ENCODE data around the gene RFLNA. TPM values are rescaled to one million over a fixed set of nuclear protein-coding genes. Genes with fewer than 3 reads are reported as not detected.

The RFLNA gene, protein sequence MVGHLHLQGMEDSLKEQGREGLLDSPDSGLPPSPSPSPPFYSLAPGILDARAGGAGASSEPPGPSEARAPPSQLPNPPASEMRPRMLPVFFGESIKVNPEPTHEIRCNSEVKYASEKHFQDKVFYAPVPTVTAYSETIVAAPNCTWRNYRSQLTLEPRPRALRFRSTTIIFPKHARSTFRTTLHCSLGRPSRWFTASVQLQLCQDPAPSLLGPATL
- polyA plus RNA-seq (2013), result 1.00 and 1.4 TPM in 2 replicates

- Histone ChIP-seq H3K27me3 (ENCODE audit: insufficient read depth, low read length) (peaks cover 5% of the 10 kb centered on the region), H3K4me3 (ENCODE audit: low read depth, low read length) (peak within 1 kb of the TSS; percentile 49), H4K91ac (ENCODE audit: low read depth, low read length) (peak within 1 kb of the TSS; percentile 8), H4K8ac (ENCODE audit: low read depth, low read length) (peak within 1 kb of the TSS; percentile 40), H3K14ac (ENCODE audit: low read length) (no peak within 1 kb of the TSS), H3K23ac (ENCODE audit: low read length) (no peak within 1 kb of the TSS), H2AK5ac (ENCODE audit: low read length) (no peak within 1 kb of the TSS), H3K4ac (ENCODE audit: low read depth, low read length) (no peak within 1 kb of the TSS), H3K18ac (ENCODE audit: low read length) (peak within 1 kb of the TSS; percentile 55), H2BK120ac (ENCODE audit: insufficient read depth, low read length, poor library complexity) (peak within 1 kb of the TSS; percentile 56), H3K9me3 (ENCODE audit: insufficient read depth, low read depth, low read length) (peaks cover 5% of the 10 kb centered on the region), H3K36me3 (ENCODE audit: control insufficient read depth in 1 of 2, insufficient read depth in 2 of 2, low read length in 2 of 2) (no peaks in the 10 kb centered on the region), H2BK12ac (ENCODE audit: low read length) (peak within 1 kb of the TSS; percentile 51), H3K9ac (ENCODE audit: low read length) (no peak within 1 kb of the TSS), H4K12ac (ENCODE audit: low read depth, low read length) (no peak within 1 kb of the TSS), H2BK5ac (ENCODE audit: low read depth, low read length, poor library complexity) (no peak within 1 kb of the TSS), H3K4me2 (ENCODE audit: low read length) (peak within 1 kb of the TSS; percentile 72), H2AFZ (ENCODE audit: insufficient read depth, low read length, poor library complexity) (peak within 1 kb of the TSS; percentile 10), H3K79me2 (ENCODE audit: control insufficient read depth, insufficient read depth, low read length, poor library complexity) (no peaks in the 10 kb centered on the region), H3K4me1 (ENCODE audit: control insufficient read depth in 1 of 2, insufficient read depth in 2 of 2, low read length in 2 of 2) (peaks cover 28 to 35% of the 10 kb centered on the region in 2 experiments), H3K27ac (ENCODE audit: low read depth, low read length) (peak within 1 kb of the TSS; percentile 54), H3K79me1 (ENCODE audit: low read length) (peaks cover 5% of the 10 kb centered on the region)
- WGBS (ENCODE audit: extremely low coverage, insufficient coverage, insufficient read length), result no CpG with 5 or more reads among the region's 66 CpGs
- peak in 1 of 2 donors; percentile 35 for DNase-seq
These were observed at the start of gene RFLNA for GRCh38 chr12:124294780-124295341. TSS of gene RFLNA (plus strand) at chr12:124295093. CDS start at chr12:124295430, 337 bp downstream.

GRCh38 chr12:124247331-124247730 lies 47.6 kb upstream of the RFLNA start:
- no peaks in the 10 kb centered on the region for H3K27me3 ChIP-seq (ENCODE audit: insufficient read depth, low read length)
- WGBS (ENCODE audit: extremely low coverage, insufficient coverage, insufficient read length), result no CpG with 5 or more reads among the region's 2 CpGs
- H3K4me2 ChIP-seq (ENCODE audit: low read length), result no peak overlapping the region
- no peak overlapping the region for H3K14ac ChIP-seq (ENCODE audit: low read length)
- no peak overlapping the region for H3K4me3 ChIP-seq (ENCODE audit: low read depth, low read length)
- no peak overlapping the region for H2AK5ac ChIP-seq (ENCODE audit: low read length)
- no peak overlapping the region for H3K27ac ChIP-seq (ENCODE audit: low read depth, low read length)
- H4K8ac ChIP-seq (ENCODE audit: low read depth, low read length), result no peak overlapping the region
- no peak overlapping the region for H2BK120ac ChIP-seq (ENCODE audit: insufficient read depth, low read length, poor library complexity)
- no peak overlapping the region for H4K91ac ChIP-seq (ENCODE audit: low read depth, low read length)
- no peak overlapping the region for H2AFZ ChIP-seq (ENCODE audit: insufficient read depth, low read length, poor library complexity)
- H2BK12ac ChIP-seq (ENCODE audit: low read length), result no peak overlapping the region
- H3K4me1 ChIP-seq (ENCODE audit: control insufficient read depth in 1 of 2, insufficient read depth in 2 of 2, low read length in 2 of 2), result no peaks in the 10 kb centered on the region
- no peak for DNase-seq
- no peaks in the 10 kb centered on the region for H3K79me2 ChIP-seq (ENCODE audit: control insufficient read depth, insufficient read depth, low read length, poor library complexity)
- no peak overlapping the region for H4K12ac ChIP-seq (ENCODE audit: low read depth, low read length)
- no peaks in the 10 kb centered on the region for H3K79me1 ChIP-seq (ENCODE audit: low read length)
- no peak overlapping the region for H3K9ac ChIP-seq (ENCODE audit: low read length)
- no peaks in the 10 kb centered on the region for H3K9me3 ChIP-seq (ENCODE audit: insufficient read depth, low read depth, low read length)
- no peak overlapping the region for H3K18ac ChIP-seq (ENCODE audit: low read length)
- no peaks in the 10 kb centered on the region for H3K36me3 ChIP-seq (ENCODE audit: control insufficient read depth in 1 of 2, insufficient read depth in 2 of 2, low read length in 2 of 2)
- no peak overlapping the region for H2BK5ac ChIP-seq (ENCODE audit: low read depth, low read length, poor library complexity)
- H3K23ac ChIP-seq (ENCODE audit: low read length), result no peak overlapping the region
- H3K4ac ChIP-seq (ENCODE audit: low read depth, low read length), result no peak overlapping the region

DNA sequence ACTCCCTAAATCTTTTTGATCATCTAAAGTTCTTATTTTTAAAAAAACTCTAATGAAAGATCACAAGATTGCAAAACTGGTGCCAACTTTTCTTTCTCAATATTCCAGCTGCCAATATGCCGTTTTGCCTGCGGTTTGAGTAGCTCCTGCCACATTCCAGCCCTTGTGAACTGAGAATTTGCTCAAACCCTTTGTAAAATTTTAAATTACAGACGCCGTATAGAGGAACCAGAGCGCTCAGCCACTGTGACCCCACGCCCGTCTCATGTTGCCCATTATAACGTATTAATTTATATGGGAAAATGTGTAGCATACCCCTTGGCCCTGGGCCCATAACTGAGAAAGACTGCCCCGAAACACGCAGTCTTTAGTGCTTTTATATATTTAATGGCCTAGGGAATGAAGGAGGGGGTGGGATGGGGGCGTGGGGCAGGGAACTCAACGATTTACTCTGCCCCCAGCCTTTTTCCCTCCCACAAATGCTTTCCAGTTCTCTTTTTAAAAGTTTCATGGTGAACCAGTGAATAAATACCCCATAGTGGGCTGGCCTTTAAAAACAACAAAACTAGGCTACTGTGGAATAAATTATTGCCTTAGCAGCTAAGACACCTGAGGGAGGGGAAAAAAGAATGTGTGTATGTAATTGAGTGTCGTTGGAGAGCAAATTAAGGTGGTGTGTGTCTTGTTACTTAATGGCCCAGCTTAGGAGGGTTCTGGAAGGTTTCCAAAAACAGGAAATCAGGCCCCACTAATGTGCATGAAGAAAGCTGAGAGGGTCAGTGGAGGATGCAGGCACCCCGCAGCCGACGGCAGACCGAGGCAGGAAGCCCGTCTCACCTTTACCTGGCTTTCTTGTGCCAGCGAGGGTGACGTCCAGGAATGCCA lies 45.7 kb upstream of the RFLNA start:
- no peak overlapping the region for H2BK120ac ChIP-seq (ENCODE audit: insufficient read depth, low read length, poor library complexity)
- H4K8ac ChIP-seq (ENCODE audit: low read depth, low read length), result no peak overlapping the region
- no peak overlapping the region for H3K27ac ChIP-seq (ENCODE audit: low read depth, low read length)
- no peaks in the 10 kb centered on the region for H3K9me3 ChIP-seq (ENCODE audit: insufficient read depth, low read depth, low read length)
- no peaks in the 10 kb centered on the region for H3K36me3 ChIP-seq (ENCODE audit: control insufficient read depth in 1 of 2, insufficient read depth in 2 of 2, low read length in 2 of 2)
- H3K79me1 ChIP-seq (ENCODE audit: low read length), result no peaks in the 10 kb centered on the region
- no peaks in the 10 kb centered on the region for H3K27me3 ChIP-seq (ENCODE audit: insufficient read depth, low read length)
- no peak overlapping the region for H3K9ac ChIP-seq (ENCODE audit: low read length)
- no peak overlapping the region for H3K23ac ChIP-seq (ENCODE audit: low read length)
- H3K4me1 ChIP-seq (ENCODE audit: control insufficient read depth in 1 of 2, insufficient read depth in 2 of 2, low read length in 2 of 2), result no peaks in the 10 kb centered on the region
- no peak overlapping the region for H3K4me2 ChIP-seq (ENCODE audit: low read length)
- no peak overlapping the region for H2AK5ac ChIP-seq (ENCODE audit: low read length)
- no peak overlapping the region for H4K12ac ChIP-seq (ENCODE audit: low read depth, low read length)
- no peaks in the 10 kb centered on the region for H3K79me2 ChIP-seq (ENCODE audit: control insufficient read depth, insufficient read depth, low read length, poor library complexity)
- no peak overlapping the region for H3K4me3 ChIP-seq (ENCODE audit: low read depth, low read length)
- no peak for DNase-seq
- no peak overlapping the region for H3K18ac ChIP-seq (ENCODE audit: low read length)
- WGBS (ENCODE audit: extremely low coverage, insufficient coverage, insufficient read length), result no CpG with 5 or more reads among the region's 20 CpGs
- no peak overlapping the region for H2BK5ac ChIP-seq (ENCODE audit: low read depth, low read length, poor library complexity)
- no peak overlapping the region for H3K14ac ChIP-seq (ENCODE audit: low read length)
- no peak overlapping the region for H4K91ac ChIP-seq (ENCODE audit: low read depth, low read length)
- H2BK12ac ChIP-seq (ENCODE audit: low read length), result no peak overlapping the region
- no peak overlapping the region for H2AFZ ChIP-seq (ENCODE audit: insufficient read depth, low read length, poor library complexity)
- no peak overlapping the region for H3K4ac ChIP-seq (ENCODE audit: low read depth, low read length)

DNA sequence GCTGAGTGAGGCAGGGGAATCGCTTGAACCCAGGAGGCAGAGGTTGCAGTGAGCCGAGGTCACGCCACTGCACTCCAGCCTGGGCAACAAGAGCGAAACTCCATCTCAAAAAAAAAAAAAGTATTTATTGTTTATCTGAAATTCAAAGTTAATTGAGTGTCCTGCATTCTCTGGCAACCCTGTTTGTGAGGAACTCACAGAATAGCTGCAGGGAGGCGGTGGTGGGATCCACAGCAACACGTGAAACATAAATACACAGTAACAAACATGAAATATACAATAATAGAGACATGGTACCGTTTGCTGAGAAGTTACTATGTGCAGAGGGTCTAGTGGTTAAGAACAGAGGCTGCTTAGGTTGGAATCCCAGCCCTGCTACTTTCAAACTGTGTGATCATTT lies 43.7 kb upstream of the RFLNA start:
- Histone ChIP-seq H3K4ac (ENCODE audit: low read depth, low read length) (no peak overlapping the region), H3K9ac (ENCODE audit: low read length) (no peak overlapping the region), H3K4me1 (ENCODE audit: control insufficient read depth in 1 of 2, insufficient read depth in 2 of 2, low read length in 2 of 2) (no peaks in the 10 kb centered on the region), H3K27me3 (ENCODE audit: insufficient read depth, low read length) (no peaks in the 10 kb centered on the region), H3K79me2 (ENCODE audit: control insufficient read depth, insufficient read depth, low read length, poor library complexity) (no peaks in the 10 kb centered on the region), H3K18ac (ENCODE audit: low read length) (no peak overlapping the region), H4K12ac (ENCODE audit: low read depth, low read length) (no peak overlapping the region), H4K8ac (ENCODE audit: low read depth, low read length) (no peak overlapping the region), H3K36me3 (ENCODE audit: control insufficient read depth in 1 of 2, insufficient read depth in 2 of 2, low read length in 2 of 2) (no peaks in the 10 kb centered on the region), H3K14ac (ENCODE audit: low read length) (no peak overlapping the region), H4K91ac (ENCODE audit: low read depth, low read length) (no peak overlapping the region), H3K4me3 (ENCODE audit: low read depth, low read length) (no peak overlapping the region), H3K27ac (ENCODE audit: low read depth, low read length) (no peak overlapping the region), H2BK5ac (ENCODE audit: low read depth, low read length, poor library complexity) (no peak overlapping the region), H2BK12ac (ENCODE audit: low read length) (no peak overlapping the region), H2AK5ac (ENCODE audit: low read length) (no peak overlapping the region), H2BK120ac (ENCODE audit: insufficient read depth, low read length, poor library complexity) (no peak overlapping the region), H2AFZ (ENCODE audit: insufficient read depth, low read length, poor library complexity) (no peak overlapping the region), H3K23ac (ENCODE audit: low read length) (no peak overlapping the region), H3K4me2 (ENCODE audit: low read length) (no peak overlapping the region), H3K79me1 (ENCODE audit: low read length) (no peaks in the 10 kb centered on the region), H3K9me3 (ENCODE audit: insufficient read depth, low read depth, low read length) (no peaks in the 10 kb centered on the region)
- DNase-seq, result no peak
- WGBS (ENCODE audit: extremely low coverage, insufficient coverage, insufficient read length), result no CpG with 5 or more reads among the region's 7 CpGs

Measured in trophoblast cell (in vitro differentiated cells and primary cell).